Loucy (cell line): ENCODE results near the gene PAWR.
"Not testable (repeated sequence)": the region's sequence is repeated elsewhere in the genome, so short reads cannot be mapped to it uniquely, and the experiment has no call there.

ENCODE experiments used
- EZH2phosphoT487 ChIP-seq: fragments of 200-600 bp; IDR thresholded peaks from 2 replicates; pipeline ENCODE4 v1.6.1; 2018; ENCODE audit warnings: antibody characterized with exemption, mild to moderate bottlenecking, moderate library complexity, borderline replicate concordance
- TF ChIP-seq, protein P1 (sequence below): fragments of 200-600 bp; sonication (generic); conservative IDR thresholded peaks from 2 replicates; pipeline ENCODE4 v1.5.1; 2014; ENCODE audit warnings: mild to moderate bottlenecking, antibody characterized with exemption, low read length

DNA sequence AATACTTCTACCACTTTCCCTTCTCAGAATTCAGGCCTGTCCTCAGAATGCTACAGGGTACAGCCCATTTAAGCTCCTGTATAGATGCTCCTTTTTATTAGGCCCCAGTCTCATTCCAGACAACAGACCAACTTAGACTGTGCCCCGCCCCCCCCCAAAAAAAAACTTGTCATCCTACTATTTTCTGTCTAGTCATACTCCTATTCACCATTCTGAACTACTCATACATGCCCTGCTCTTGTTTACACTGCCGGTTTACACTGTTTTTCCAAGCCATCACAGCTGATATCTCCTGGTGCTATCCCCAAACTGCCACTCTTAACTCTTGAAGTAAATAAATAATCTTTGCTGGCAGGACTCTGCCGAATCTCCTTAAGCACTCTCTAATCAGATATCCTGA is 146.3 kb downstream of the PAWR start:
- TF ChIP-seq, protein P1, sequence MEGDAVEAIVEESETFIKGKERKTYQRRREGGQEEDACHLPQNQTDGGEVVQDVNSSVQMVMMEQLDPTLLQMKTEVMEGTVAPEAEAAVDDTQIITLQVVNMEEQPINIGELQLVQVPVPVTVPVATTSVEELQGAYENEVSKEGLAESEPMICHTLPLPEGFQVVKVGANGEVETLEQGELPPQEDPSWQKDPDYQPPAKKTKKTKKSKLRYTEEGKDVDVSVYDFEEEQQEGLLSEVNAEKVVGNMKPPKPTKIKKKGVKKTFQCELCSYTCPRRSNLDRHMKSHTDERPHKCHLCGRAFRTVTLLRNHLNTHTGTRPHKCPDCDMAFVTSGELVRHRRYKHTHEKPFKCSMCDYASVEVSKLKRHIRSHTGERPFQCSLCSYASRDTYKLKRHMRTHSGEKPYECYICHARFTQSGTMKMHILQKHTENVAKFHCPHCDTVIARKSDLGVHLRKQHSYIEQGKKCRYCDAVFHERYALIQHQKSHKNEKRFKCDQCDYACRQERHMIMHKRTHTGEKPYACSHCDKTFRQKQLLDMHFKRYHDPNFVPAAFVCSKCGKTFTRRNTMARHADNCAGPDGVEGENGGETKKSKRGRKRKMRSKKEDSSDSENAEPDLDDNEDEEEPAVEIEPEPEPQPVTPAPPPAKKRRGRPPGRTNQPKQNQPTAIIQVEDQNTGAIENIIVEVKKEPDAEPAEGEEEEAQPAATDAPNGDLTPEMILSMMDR, result not testable (repeated sequence)
- not testable (repeated sequence) for TF ChIP-seq EZH2phosphoT487
